GM12874 (cell line): ENCODE results near the gene KCNE4.

Experiments
- TF ChIP-seq, protein P1 (sequence below): IDR thresholded peaks from 2 replicates; pipeline ENCODE4 v1.5.1; 2011; ENCODE audit warnings: low read depth, mild to moderate bottlenecking, control low read depth, low read length, moderate library complexity; ENCODE audit not compliant: insufficient read depth

Gene KCNE4

DNA sequence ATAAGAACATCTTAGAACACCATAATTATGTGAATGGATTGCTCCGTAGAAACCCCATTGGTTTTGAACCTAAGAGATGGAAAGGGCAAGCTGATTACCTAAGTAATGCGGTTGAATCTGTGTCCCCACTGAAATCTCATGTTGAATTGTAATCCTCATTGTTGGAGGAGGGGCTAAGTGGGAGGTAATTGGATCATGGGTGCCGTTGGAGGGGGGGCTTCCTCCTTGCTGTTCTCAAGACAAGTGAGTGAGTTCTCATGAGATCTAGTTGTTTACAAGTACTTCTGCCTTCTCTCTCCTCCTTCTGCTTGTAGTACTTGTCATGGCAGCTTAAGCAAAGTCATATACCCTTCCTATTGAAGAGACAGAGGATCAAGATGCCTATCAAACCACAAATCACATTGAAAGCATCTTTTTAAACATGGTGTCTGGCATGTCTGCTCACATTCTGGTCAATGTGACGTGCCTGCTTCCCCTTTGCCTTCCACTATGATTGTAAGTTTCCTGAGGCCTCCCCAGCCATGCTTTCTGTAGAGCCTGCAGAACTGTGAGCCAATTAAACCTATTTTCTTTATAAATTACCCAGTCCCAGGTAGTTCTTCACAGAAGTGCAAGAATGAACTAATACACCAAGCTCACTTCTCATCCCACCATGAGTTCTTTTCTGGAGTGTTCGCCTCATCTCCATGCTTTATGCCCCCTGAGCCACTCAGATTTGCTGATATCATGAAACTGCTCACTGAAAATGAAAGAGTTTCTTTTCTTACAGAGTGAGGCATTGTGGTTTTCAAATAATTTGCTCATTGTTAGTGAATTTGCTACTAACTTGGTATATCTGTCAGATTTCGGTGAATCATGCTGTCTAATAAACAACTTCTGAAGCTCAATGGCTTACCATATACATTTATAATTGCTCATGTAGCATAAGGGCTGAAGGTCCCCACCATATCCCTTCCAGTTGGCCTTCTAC lies 23.6 kb downstream of the KCNE4 start:
- TF ChIP-seq, protein P1, sequence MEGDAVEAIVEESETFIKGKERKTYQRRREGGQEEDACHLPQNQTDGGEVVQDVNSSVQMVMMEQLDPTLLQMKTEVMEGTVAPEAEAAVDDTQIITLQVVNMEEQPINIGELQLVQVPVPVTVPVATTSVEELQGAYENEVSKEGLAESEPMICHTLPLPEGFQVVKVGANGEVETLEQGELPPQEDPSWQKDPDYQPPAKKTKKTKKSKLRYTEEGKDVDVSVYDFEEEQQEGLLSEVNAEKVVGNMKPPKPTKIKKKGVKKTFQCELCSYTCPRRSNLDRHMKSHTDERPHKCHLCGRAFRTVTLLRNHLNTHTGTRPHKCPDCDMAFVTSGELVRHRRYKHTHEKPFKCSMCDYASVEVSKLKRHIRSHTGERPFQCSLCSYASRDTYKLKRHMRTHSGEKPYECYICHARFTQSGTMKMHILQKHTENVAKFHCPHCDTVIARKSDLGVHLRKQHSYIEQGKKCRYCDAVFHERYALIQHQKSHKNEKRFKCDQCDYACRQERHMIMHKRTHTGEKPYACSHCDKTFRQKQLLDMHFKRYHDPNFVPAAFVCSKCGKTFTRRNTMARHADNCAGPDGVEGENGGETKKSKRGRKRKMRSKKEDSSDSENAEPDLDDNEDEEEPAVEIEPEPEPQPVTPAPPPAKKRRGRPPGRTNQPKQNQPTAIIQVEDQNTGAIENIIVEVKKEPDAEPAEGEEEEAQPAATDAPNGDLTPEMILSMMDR: no peak

DNA sequence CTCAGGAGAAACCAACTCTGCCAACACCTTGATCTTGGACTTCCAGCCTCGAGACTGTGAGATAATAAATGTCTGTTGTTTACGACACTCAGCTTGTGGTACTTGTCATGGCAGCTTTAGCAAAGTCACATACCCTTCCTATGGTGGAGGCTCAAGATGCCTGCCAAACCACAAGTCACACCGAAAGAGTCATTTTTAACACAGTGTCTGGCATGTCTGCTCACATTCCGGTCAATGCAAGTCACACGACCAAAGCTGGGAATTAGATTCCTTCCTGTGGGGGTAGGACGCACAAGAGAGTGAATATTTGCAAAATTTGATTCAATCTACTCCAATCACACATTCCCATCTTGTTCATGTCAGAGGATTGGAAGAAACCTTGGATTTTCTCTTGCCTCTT lies 24.6 kb downstream of the KCNE4 start:
- TF ChIP-seq, protein P1: no peak

DNA sequence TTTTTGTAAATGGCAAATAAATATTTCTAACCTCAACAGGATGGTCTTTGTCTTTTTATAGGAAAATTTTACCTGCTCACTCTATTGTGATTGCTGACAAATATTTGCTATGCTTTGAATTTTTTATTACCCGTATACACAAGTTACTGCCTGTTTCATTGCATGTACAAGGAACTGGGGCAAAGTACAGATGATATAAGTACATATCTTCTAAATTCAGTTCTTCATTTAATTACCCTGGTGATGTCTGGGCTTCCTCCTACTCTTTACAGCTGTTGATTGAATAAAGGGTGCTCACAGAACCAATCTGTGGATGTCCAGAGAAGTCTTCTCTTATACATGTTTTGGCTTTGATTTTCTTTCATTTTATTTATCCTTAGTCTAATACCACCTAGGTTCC lies 26.5 kb downstream of the KCNE4 start:
- TF ChIP-seq, protein P1: no peak

DNA sequence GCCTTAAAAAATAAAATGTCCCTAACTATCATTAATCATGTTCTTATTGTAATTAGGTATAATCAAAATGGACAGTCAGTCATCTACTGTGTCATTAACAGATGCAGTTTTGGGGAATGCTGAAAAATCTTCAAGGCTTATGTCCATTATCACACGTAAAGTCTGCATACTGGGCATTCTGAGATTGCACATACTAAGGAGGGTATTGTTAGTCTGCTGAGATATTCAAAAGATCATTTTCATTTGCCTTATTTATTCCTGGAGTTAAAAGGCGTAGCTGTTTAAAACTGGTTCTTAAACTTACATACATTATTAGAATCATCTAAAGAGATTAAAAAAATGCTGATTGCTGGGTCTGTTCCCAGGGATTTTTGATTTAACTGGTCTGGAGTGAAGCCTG lies 27.4 kb downstream of the KCNE4 start:
- TF ChIP-seq, protein P1: no peak

DNA sequence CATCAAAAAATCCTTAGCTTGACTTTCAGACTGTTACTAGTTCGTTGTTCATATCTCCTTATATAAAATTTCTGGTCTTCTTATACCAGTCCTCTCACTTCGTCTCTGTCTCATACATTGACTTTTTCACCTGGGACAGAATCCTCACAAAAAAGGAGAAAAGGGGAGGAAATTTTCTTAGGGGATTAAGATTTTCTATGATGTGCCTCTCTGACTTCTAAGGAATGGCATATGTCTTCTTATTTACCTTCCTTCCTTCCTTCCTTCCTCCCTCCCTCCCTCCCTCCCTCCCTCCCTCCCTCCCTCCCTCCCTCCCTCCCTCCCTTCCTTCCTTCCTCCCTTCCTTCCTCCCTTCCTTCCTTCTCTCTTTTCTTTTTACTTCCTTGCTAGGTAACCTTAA lies 27.9 kb downstream of the KCNE4 start:
- TF ChIP-seq, protein P1: no peak

DNA sequence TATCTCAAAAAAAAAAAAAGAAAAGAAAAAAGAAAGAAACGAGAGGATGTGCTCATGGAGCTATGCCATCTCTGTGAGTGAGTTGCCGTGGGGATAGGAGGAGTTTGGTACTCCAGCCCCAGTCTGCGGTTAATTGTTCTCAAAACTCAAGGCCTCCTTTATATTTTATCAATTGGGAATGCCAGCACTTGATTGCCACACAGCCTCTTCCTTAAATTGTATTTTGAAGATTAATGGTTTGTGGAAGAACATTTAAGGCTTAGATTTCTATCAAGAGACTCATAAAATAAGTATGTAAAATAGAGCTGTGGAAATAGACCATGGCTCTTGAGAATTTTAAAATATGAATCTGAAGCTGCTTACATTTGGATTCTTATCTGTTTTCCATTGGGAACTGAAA lies 29.8 kb downstream of the KCNE4 start:
- TF ChIP-seq, protein P1: no peak

DNA sequence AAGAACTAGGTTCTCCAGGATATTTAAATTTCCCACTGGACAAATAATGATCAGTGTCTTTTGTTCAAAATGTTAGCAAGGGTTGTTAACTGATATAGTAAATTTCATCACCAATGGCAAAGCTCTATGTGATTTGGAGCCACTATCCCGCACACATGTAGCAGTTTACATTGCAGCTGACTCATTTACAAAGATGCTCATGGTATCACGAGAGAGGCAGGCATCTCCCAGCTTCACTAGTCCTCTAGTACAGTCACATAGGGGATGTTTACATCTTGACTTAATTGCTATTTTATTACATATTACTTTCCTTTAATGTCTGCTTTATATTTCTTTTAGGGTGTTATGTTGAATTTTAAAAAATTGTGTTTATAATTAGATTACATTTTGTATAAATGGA lies 30.7 kb downstream of the KCNE4 start:
- TF ChIP-seq, protein P1: no peak
